HG03095 (cell line): Measurements from ENCODE around the gene TMEM86B.
"Not testable (repeated sequence)": the region's sequence is repeated elsewhere in the genome, so short reads cannot be mapped to it uniquely, and the experiment has no call there.

Experiments used
- ATAC-seq: cut with Tn5 transposase; IDR thresholded peaks from one replicate; pipeline ENCODE4 v1.9.1; 2021; ENCODE audit warnings: moderate library complexity; ENCODE audit not compliant: unreplicated experiment

The TMEM86B gene

DNA sequence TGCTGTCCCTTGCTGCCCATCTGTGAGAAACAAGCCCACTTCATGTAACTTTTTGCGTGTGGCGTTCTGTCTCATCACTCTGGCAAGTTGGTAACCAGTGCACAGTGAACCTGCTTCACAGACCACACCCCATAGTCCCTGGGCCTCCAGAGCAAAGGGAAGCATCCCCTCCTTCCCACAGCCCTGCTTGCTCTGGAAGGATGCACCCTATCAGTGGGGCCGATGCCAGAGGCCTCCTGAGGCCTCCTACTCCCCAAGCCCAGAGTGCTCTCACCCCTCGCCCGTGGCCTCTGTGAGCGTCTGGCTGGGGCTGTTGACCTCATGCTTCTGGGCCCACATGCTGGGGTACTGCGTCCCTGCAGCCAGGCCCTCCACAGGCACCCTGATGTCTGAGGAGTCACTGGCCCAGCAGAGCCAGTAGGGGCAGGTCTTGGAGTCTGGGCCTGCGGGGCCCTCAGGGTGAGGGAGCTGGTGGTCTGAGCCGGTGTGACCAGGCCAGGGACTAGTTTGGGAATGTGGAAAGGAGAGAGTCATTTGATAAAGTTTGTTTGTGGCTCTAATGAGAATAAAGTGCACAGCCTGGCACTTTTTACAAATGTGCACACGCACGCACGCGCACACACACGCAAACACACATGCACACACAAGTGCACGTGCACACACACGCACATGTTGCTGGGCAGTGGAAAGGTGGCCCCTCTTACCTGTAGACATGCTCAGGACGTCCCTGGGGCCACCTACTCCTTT is 5.1 kb downstream of the TMEM86B start:
- ATAC-seq = no peak

- no peak for ATAC-seq
These were observed 8.0 kb downstream of the TMEM86B start for GRCh38 chr19:55220525-55220924.

GRCh38 chr19:55216461-55217198 is 11.9 kb downstream of the TMEM86B start:
- ATAC-seq = no peak

- no peak for ATAC-seq
These were observed 15.0 kb downstream of the TMEM86B start for GRCh38 chr19:55213547-55213946.

DNA sequence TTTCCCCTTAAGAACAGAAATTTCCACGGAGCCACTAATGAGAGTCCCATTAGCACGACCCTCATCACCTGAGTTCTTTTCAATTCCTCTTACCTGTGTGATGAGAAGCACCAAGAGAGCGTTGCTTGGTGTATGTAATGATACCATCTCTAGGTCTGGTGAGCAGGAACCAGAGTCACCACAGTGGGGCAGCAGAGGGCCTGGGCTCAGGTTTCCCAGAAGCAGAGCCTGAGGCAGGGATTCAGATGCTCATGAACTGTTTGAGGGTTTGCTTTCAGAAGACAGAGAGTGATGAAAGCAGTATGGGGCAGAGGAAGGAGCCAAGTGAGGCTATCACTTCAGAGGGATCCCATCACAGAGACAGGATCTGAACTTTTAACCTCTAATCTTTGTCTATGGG is 16.1 kb downstream of the TMEM86B start:
- ATAC-seq = no peak

DNA sequence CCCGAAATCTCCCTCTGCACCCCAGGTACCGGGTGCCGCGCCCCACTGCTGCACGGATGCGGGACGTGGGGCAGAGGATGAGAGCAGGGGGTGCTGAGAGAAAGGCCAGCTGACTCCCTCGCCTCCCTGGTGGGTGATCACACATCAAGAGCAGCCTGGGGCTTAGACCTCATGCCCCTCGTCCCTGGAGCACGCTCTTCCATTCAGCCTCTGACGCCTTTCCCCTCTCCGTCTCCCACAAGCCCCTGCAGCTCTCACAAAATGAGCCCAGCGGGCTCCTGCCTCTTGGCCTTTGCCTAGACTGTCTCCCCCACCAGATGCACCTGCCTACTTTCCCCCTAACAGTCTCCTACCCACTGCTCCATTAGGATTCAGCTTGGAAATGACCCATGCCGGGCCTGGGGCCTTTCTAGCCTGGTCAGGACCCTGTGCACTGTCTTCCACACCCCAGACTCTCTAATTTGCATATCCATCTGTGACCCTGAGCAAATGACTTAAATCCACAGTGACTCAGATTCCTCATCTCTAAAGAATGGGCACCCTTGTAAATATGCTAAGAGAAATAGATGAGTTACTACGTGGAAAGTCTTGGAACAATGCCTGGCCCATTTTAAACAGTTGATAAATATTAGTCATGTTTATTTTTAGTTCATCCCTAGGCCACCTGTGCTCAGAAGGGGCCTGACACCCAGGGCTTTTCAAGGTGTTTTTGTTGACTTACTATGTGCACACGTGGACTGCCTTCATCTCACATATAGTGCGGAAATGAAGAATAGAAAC is 18.7 kb downstream of the TMEM86B start:
- no peak for ATAC-seq

DNA sequence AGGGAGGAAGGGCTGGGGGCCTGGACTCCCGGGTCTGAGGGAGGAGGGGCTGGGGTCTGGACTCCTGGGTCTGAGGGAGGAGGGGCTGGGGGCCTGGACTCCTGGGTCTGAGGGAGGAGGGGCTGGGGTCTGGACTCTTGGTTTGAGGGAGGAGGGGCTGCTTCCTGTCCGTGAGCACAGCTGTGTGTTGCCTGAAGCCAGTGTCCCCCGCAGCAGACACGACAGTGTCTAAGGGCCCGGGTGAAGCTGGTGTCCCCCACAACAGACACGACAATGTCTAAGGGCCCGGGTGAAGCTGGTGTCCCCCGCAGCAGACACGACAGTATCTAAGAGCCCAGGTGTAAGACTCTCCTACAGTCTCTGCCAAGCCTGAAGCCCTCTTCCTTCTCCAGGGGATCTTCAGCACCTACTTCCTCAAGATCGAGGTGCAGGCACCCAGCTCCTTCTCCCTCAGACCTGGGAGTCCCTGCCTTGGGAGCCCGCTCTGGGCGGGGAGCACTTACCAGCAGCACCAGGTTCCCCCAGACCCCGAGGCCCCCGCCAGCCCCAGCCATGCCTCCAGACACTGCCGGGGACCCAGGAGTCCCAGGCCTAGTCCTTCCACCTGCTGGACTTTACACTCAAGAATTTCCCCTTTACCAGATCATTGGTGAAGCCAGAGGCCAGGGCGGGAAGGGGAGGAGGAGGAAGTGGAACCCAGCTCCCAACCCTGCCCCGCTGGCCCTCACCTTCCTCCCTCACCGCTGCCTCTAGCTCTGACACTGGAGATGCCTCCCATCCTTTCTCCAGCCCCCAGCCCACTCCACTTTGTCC is 19.5 kb downstream of the TMEM86B start, which contains the start of gene PTPRH:
Gene PTPRH, minus strand, starts transcription at position 622 of the 813 bp plus-strand sequence. Its CDS starts 68 bp downstream, at position 554.
- ATAC-seq = no peak

GRCh38 chr19:55206664-55207500 is 21.7 kb downstream of the TMEM86B start:
- ATAC-seq = no peak

DNA sequence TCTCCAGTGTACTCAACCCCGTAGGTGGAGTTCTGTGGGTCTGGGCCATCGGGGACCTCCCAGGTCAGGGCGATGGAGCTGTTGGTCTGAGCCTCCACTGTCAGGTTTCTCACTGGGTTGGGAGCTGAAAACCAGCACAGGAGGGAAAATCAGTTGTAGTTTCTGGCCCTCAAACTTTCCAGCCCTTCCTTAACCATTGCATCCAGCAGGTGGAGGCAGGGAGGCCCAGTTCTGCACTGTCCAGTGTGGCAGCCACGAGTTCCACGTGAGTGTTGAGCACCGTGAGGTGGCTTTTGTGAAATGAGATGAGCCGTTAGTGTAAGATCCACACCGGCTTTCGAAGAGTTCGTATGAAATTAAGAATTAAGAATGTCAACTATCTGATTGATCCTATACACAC is 26.4 kb downstream of the TMEM86B start:
- ATAC-seq = not testable (repeated sequence)

- ATAC-seq = no peak
These were observed 28.9 kb downstream of the TMEM86B start for GRCh38 chr19:55199620-55200204.

DNA sequence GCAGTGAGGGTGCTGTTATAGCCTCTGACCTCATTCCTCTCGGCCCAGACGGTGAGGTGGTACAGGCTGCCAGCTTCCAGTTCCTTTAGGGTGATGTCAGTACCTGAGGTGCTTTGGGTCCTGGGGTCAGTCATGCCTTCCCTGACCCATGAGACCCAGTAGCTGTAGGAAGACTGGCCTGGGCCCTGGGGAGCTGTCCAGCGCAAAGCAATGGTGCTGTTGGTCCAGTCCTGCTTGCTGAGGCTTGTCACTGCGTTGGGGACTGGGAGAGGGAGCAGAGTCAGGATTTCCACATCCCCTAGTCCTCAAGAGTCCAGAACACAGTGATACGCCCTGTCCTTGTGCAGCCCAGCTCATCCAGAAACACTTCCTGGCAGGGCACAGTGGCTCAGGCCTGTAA is 29.9 kb downstream of the TMEM86B start:
- ATAC-seq = no peak

GRCh38 chr19:55197528-55197927 is 31.0 kb downstream of the TMEM86B start:
- ATAC-seq = no peak

DNA sequence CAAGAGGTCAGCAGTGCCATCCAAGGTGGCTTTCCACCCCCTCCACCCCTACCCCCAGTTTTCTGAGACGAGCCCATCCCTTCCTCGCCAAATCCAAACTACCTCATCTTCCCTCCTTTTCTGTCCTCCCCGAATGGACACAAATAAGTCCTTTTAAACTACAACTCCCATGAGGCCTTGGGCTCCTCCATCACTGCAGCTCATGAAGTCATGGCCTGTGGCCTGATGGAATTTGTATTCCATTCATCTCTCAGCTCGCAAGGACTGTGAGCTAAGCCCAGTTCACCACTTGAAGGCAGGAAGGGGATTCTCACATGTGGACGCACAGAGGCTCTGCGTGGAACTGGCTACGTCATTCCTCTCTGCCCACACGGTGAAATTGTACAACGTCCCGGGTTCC is 31.8 kb downstream of the TMEM86B start:
- ATAC-seq = no peak

- ATAC-seq = no peak
These were observed 35.1 kb downstream of the TMEM86B start for GRCh38 chr19:55193481-55193880.

DNA sequence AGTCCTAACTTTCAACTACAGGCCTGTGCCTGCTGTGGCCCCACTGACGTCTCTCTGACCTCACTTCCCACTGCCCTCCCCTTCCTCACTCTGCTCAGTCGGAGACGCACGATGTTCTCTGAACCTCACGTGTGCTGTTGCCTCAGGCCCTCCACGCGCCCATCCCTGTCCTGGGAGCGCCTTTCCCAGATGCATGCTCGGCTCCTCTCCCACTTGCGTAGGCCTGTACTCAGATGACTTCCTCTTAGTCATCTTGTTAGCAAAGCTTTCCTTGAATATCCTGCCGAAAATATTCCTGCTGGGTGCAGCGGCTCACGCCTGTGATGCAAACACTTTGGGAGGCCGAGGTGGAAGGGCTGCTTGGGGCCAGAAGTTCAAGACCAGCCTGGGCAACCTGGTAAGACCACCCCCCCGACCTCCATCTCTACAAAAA is 39.1 kb downstream of the TMEM86B start:
- ATAC-seq = no peak

DNA sequence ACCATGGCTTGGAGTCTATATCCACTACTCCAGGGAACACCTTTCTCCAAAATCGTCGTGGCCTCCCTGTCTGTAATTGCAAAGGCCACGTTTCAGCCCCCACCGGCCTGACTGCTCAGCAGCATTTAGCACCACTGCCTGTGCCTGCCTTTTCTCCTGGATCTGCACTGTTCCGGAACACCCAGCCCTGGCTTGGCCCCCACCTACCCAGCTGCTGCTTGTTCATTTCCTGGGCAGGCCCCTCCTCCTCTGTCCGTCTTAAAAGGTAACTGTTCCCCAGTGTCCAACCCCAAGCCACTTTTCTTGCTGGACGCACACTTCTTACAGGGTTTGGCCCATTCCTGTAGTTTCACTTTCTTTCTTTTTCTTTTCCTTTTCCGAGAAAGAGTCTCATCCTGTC is 39.9 kb downstream of the TMEM86B start:
- ATAC-seq = no peak

DNA sequence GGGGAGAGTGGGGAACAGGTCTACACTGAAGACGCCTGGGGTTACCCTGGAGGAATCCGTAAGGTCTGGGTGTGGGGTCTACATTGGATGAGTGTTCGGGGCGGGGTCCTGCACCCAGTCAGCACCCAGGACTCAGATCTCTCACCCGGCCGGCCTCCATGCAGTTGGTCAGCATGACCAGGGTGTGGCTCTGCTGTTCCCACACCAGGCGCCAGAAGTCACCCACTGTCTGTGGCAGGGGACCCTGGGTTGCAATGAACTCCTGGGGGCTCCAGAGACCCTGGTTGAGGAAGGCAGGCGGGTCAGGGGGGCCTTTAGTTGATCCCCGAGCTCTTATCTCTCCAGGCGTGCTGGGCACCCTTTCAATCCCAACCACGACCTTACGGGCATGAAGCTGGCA is 42.5 kb downstream of the TMEM86B start:
- no peak for ATAC-seq

GRCh38 chr19:55181740-55182139 is 46.8 kb downstream of the TMEM86B start:
- no peak for ATAC-seq
